Measurements from ENCODE around the gene HS6ST3.
"Not testable (repeated sequence)": the region's sequence is repeated elsewhere in the genome, so short reads cannot be mapped to it uniquely, and the experiment has no call there.

Gene HS6ST3

DNA sequence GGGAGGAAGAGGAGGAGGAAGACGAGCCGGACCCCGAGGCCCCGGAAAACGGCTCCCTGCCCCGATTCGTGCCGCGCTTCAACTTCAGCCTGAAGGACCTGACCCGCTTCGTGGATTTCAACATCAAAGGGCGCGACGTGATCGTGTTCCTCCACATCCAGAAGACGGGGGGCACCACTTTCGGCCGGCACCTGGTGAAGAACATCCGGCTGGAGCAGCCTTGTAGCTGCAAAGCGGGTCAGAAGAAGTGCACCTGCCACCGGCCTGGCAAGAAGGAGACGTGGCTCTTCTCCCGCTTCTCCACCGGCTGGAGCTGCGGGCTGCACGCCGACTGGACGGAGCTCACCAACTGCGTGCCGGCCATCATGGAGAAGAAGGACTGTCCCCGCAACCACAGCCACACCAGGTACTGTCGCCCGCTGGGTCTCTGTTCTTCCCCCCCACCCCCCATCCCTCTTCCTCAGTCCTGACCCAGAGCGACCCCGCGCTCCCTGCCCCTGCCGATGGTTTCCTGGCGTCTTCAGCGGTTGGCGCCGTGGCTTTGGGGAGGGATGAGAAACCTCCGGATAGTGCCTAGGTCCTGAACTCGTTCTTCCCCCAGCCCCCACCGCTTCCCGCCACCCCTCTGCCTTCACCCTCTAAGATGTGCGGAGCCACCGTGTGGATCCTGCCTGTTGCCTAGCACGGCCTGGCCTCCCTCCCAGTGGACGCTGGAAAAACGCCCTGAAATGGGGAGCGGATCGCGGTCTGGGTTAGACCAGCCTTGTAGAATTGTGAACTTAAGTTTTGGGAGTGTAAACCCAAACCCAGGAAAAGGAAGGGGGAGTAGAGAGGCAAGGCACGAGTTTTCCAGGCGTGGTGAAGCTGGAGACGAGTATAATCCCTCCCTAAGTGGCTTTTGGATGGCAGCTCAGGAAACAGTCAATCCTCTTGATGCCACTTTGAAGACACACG, 1.5 kb downstream of the HS6ST3 start:
- DNase-seq (ENCODE audit: low spot score): peak; percentile 15

DNA sequence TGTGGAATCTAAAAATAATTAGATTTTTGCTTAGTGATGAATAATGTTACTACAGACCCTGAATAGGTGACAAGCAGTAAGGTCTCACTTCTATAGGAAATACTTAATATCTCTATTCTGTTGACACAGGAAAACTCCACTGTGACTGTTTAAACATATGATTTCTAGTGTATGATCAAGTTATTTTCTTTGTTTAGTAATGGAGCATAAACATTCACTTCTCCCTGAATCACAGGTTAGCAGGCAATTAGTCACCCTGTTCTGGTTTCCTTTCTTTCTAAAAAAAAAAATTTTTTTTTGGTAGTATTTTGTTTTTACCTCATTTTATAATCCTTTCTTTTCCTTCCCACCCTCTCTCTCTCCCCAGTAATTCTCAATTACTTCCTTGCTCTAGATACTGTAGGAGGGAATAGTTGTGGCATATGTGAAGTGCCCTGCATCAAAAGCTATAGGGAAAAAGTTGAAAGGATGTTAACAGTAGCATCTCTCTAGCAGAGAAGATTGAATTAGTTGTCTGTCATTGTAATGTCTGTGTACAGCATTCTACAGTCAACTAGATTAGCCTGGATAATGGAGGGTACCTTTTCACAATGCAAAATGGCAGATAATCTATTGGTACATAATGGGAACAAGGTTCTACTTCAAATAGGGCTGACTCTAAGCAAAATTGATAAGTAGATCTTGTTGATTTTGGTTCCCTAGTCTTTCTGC, 3.5 kb downstream of the HS6ST3 start:
- DNase-seq (ENCODE audit: low spot score): no peak

DNA sequence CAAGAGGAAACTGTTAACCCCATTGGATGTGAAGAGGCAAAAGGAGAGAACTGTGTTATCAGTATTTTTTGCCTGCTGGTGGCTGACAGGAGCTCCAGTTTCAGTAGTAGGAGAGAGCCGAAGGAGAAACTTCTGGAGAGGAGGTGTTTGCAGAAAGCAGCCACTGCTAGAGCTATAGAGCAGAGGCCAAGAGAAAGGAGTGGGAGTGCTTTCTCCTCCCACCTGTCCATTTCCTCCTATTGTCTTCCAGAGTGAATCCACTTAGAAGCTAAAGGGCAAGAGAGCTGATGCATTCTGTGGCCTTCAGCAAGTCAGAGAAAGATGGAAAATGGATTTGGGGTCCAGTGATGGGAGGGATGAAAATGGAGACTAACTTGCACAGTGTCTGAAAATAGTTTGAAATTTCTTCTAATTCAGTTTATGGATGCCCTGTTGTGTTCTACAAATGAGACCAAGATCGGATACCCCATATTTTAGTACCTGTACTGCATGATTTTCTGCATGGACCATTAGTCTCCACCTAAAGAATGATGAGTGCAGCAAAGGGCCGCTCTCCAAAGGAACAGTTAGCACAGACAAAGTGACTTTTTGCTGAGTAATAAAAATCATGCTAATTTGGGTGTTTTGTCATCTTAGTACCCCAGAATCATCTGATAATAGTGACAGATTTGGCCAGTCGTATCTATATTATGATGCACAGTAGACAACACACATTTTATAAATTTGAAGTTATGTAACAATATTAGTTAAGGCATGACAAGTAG, 10.7 kb downstream of the HS6ST3 start:
- DNase-seq (ENCODE audit: low spot score): no peak

GRCh38 chr13:96104516-96104915, 14.6 kb downstream of the HS6ST3 start:
- DNase-seq (ENCODE audit: low spot score): no peak

- not testable (repeated sequence) for DNase-seq (ENCODE audit: low spot score)
Measured at GRCh38 chr13:96108072-96108471, 18.2 kb downstream of the HS6ST3 start.

DNA sequence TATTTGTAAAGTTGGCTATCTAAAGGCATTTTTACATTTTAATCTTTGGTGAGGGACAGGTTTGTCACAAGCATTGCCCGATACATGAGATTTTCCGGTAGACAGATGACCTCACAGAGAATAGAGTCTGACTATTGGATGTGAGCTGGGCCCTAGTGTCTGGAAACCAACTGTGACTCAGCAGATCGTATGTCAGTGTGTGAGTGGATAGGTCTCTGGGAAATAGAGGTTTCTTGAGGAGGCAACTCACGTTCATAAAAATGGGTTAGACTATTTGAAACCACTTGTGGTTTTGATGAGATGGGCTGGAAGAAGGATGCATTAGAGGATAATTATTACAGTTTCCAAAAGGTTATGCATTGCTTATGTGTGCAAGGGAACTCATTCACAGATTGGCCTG, 19.2 kb downstream of the HS6ST3 start:
- no peak for DNase-seq (ENCODE audit: low spot score)

- no peak for DNase-seq (ENCODE audit: low spot score)
Measured at GRCh38 chr13:96112936-96113335, 23.0 kb downstream of the HS6ST3 start.

GRCh38 chr13:96115368-96115767, 25.5 kb downstream of the HS6ST3 start:
- DNase-seq (ENCODE audit: low spot score): not testable (repeated sequence)

GRCh38 chr13:96119921-96120320, 30.0 kb downstream of the HS6ST3 start:
- DNase-seq (ENCODE audit: low spot score): no peak

DNA sequence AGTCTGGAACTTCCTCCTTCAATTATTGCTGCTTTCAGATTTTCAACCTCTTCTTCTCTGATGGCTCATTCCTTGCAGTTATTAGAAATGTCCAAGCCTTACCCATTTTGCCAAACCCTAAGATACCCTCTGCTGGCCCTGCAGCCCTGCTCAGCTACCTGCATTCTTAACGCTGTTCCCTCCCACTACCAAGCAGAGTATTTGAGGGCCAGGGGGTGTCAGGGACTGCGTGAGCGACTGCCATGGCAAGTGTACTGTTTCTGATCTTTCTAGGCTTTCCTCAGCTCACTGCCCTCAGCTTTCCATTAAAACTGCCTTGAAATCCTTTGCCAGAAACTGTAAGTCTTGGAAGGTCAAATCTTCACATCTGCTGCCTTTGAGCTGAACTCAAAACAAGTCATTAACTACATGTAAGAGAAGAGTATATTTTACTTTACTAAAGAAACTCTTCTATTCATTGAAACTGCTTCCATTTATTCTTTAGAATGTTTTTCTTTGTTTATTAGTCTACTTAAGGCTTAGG, 41.0 kb downstream of the HS6ST3 start:
- DNase-seq (ENCODE audit: low spot score): no peak

- DNase-seq (ENCODE audit: low spot score): no peak
Measured at GRCh38 chr13:96141032-96141431, 51.1 kb downstream of the HS6ST3 start.

- DNase-seq (ENCODE audit: low spot score): no peak
Measured at GRCh38 chr13:96159725-96160124, 69.8 kb downstream of the HS6ST3 start.

DNA sequence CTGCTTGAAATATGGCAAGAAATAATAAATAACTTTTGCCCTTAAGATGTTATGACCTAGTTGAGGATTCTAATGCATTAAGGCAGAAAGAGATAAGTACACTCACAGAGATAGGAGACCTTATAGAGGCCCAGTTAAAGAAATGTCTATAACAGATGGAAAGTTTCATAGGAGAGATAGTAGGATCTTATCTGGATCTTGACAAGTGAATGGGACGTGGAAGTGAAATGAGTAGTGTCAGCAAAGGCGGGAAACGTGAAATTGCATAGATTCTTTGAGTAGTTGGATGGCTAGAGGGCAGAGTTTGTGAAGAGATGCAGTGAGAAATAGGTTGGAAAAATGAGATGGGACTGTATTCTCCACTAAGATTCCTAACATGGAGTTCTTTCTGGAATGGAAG, 71.2 kb downstream of the HS6ST3 start:
- no peak for DNase-seq (ENCODE audit: low spot score)

DNA sequence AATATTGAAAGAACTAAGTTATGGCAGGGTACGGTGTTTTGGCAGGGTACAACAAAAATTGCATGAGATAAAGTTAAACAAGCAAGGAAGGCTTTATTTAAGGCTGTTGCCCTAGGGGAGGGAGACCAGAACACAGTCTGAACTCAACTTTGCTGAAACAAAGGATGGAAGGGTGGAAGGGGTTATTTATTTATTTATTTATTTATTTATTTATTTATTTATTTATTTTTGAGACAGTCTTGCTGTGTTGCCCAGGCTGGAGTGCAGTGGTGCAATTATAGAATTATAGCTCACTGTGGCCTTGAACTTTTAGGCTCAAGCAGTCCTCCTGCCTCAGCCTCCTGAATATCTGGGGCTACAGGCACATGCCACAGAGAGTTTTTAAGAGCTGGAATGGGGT, 75.9 kb downstream of the HS6ST3 start:
- DNase-seq (ENCODE audit: low spot score): no peak

GRCh38 chr13:96172066-96172465, 82.2 kb downstream of the HS6ST3 start:
- DNase-seq (ENCODE audit: low spot score): no peak

GRCh38 chr13:96178759-96179158, 88.9 kb downstream of the HS6ST3 start:
- DNase-seq (ENCODE audit: low spot score): no peak

- no peak for DNase-seq (ENCODE audit: low spot score)
Measured at GRCh38 chr13:96179309-96179708, 89.4 kb downstream of the HS6ST3 start.

GRCh38 chr13:96181911-96182310, 92.0 kb downstream of the HS6ST3 start:
- DNase-seq (ENCODE audit: low spot score): no peak

GRCh38 chr13:96185818-96186217, 95.9 kb downstream of the HS6ST3 start:
- no peak for DNase-seq (ENCODE audit: low spot score)

- no peak for DNase-seq (ENCODE audit: low spot score)
Measured at GRCh38 chr13:96191367-96191766, 101.5 kb downstream of the HS6ST3 start.

- no peak for DNase-seq (ENCODE audit: low spot score)
Measured at GRCh38 chr13:96193728-96194310, 103.9 kb downstream of the HS6ST3 start.

DNA sequence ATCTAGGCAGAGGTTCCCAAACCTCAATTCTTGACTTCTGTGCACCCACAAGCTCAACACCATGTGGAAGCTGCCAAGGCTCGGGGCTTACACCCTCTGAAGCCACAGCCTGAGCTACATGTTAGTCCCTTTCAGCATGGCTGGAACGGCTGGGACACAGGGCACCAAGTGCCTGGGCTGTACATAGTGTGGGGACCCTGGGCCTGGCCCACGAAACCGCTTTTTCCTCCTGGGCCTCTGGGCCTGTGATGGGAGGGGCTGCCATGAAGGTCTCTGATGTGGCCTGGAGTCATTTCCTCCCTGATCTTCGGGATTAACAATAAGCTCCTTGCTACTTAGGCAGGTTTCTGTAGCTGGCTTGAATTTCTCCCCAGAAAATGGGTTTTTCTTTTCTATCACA, 108.1 kb downstream of the HS6ST3 start:
- DNase-seq (ENCODE audit: low spot score): no peak

Measured in AG08396 (cell line).